Measurements from ENCODE around the gene AEN.

AEN gene

DNA sequence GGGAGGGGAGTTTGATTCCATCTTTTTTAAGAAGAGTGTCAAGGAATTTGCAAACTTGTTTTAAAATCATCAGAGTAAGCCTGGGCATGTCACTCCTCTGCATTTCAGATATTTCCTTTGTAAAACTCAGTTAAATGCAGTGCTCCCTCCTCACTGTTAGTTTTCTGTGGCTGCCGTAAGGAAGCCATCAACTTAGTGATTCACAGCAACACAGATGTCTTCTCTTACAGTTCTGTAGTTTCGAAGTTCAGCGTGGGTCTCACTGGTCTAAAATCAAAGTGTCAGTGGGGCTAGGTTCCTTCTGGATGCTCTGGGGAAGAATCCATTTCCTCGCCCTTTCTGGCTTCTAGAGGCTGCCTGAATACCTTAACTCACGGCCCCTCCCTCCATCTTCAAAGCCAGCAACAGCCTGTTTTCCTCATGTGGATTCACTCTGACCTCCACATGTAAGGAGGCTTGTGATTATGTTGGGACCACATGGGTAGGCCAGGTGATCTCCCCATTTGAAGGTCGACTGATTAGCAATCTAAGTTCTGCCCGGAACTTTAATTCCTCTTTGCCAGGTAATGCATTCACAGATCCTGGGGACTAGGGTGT is 30.1 kb downstream of the AEN start:
- DNase-seq = no peak

DNA sequence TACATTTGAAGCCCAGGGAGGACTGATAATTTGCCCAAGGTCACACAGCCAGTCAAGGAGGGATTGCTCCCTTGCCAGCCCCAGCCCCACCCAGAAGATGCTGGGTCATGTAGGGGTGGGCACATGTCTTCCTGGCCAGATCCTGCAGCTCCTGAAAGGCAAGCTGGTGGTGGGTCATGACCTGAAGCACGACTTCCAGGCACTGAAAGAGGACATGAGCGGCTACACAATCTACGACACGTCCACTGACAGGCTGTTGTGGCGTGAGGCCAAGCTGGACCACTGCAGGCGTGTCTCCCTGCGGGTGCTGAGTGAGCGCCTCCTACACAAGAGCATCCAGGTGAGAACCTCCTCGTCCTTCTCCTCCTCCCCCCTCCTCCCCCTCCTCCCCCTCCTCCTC is 30.8 kb downstream of the AEN start:
- no peak for DNase-seq

- DNase-seq = no peak
Observed at GRCh38 chr15:88652456-88653199, 31.5 kb downstream of the AEN start.

DNA sequence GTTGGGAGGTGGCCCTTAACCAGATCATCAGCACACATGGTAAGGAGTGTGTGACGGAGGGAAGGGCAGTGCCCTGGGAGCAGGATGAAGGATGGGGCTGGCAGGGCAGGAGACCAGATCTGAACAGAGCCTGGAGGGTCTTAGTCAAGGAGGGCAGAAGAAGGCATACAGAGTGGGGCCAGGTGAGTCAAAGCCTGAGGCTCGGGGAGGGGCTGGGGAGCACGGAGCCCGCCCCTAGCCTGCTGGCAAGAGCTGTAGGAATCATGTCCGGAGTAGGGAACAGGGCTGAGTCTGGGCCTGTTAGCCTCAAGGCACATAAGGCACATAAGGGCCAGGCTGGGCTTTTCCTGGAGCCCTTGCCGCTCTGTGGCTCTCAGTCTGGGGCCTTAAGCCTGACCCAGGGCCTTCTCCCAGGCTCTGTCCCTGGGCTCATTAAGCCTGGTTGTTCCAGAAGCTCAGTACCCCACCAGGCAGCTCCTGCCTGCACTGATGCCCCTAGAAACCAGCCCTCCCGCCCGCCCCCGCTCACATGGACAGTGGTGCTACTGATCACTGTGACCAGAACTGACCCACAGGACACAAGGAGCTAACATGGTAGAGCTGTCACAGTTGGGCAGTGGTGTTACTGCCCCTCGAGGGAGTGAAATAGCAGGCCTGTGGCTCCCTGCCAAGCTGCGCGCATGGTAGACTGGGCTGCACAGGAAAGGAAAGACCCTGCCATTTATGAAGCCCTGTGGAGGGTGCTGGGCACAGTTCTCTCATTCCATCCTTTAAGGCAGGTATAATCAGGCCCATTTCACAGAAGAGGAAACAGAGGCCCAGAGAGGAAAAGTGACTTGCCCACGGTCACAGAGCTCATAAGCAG is 32.3 kb downstream of the AEN start:
- DNase-seq = no peak

DNA sequence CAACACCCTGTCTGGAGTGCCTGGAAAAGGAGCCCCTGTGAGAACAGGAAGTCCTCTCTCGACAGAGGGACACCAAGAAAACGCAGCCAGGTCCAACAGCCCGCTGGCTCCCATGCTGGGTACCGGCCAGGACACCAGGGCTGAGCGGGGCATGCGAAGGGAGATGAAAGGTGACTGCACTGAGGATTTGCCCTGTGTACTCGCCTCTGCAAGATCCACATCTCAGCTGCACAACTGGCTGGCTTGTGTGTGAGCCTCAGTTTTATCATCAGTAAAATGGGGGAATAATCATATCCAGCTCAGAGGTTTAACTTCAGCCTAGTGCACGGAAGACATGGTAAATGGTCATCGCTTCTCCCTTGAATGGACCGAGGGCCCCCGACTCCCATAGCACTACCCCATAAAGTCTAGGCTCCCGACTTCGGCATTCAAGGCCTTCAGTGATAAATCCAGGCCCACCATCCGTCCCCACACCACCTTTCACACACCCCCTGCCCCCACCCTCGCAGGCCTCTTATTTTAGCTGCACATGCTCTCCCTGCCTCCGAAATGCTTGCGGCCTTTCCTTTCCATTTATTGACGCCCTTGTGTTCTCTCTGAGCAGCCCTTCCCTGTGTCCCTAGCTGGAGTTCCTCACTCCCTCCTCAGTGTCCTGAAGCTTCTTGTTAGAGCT is 33.4 kb downstream of the AEN start:
- DNase-seq = no peak

DNA sequence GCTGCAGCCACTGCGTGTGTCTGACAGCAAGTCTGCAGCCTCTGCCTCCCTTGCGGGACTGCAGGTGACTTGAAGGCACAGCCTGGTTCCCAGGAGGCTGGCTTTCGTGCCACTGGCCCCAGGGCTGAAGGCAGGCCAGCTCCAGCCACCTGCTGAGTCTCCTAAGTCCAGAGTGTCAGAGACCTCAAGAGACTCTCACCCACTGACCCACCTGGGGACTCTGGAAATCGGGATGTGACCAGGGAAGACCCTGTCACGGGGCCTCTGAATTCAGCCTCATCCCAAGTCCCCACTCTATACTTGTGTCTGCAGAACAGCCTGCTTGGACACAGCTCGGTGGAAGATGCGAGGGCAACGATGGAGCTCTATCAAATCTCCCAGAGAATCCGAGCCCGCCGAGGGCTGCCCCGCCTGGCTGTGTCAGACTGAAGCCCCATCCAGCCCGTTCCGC is 34.0 kb downstream of the AEN start:
- no peak for DNase-seq

GRCh38 chr15:88655800-88656488 is 34.8 kb downstream of the AEN start:
- DNase-seq = no peak

DNA sequence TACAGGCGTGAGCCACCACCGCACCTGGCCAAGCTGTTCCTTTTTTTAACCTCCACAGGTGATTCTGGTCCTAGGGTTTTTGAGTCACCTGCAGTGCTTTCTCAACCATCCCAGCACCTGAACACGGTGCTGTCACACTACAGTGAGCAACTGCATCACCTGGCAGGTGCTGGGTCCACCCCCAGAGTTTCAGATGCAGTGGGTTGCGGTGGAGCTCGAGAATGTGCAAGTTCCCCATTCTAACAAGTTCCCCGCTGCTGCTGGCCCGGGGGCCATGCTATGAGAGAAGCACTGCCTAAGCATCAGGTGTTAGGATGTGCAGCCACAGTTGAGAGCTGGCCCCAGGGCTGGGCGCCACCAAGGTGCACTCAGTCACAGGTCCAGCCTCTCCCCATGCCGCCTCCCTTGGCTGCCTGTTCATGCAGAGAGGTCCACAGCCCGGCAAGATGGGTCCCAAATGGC is 35.7 kb downstream of the AEN start:
- no peak for DNase-seq

DNA sequence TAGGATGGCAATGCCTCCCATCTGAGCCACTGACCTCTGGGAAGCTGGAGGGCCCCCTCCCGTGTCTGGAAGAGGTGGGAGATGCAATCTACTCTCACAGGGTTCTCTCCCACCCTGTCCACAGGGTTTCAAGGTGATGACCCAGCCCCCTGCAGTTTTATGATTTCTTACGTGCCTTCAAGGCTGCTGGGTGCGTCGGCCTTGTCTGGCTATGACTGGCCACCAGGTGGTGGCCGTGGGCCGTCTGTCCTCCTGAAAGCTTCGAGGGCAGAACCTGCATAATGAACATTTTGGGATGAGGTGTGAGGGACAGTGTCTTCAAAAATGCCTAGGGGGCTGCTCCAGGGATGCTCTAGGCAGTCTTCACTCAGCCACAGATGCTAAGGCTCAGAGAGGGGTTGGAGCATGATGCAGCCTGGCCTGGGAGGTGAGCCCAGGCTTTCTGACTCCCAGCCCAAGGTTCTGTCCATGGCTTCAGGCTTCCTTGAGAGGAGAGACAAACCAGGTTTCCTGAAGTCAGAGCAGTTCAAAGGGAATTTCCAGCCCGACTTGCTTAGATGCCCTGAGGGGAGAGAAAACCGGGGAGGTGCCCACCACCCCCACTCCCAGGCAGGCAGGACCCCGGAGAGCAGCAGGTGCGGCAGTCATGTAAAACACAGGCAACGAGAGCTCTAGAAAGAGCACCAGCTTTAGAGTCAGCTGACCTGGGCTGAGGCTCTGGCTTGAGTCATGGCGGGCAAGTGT is 36.4 kb downstream of the AEN start:
- DNase-seq = no peak

DNA sequence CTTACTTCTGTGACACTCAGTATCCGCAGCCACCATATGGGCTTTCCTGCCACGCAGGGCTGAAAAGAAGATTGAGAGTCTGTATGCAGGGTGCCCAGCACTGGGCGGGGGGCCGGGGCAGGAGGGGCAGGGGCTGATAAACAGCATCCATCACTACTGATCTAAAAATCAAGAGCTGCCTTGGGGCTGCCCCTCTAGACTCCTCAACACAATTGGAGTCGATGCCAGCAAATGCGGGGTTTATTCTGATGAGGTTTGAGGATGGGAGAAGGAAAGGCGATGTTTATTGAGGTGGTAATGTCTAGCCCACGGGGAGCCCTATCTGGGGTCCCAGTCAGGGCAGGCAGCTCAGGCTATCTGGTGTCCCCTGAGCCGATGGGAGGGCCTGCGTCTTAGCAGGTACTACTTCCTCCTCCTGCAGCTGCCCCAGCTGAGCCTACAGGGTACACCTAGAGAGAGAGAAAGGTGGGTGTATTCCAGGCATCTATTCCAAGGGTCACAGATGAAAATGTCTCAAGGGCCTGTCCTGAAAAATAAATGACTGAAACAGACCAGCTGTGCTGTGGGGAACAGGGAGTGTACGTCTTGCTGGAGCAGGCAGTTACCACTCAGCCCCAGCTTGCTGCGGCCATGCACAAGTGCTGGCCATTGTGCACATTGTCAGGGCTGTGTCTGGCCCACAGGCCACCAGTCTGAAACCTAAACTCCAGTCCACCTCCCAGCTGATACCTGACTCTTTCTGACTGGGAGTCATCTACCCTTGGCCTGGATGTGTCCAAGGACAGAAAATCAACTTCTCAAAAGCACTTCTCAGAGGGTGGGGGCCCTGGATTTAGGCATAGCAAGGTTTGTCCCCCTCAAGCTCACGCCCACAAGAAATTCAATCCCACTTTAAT is 37.2 kb downstream of the AEN start:
- DNase-seq = no peak

GRCh38 chr15:88658972-88659931 is 38.1 kb downstream of the AEN start:
- DNase-seq = no peak

- DNase-seq = no peak
Observed at GRCh38 chr15:88661041-88661700, 40.0 kb downstream of the AEN start.

GRCh38 chr15:88661761-88662556 is 40.8 kb downstream of the AEN start:
- no peak for DNase-seq

- DNase-seq = no peak
Observed at GRCh38 chr15:88663141-88663621, 42.0 kb downstream of the AEN start.

GRCh38 chr15:88664151-88664778 is 43.1 kb downstream of the AEN start:
- DNase-seq = no peak

GRCh38 chr15:88674661-88675060 is 53.5 kb downstream of the AEN start:
- no peak for DNase-seq

DNA sequence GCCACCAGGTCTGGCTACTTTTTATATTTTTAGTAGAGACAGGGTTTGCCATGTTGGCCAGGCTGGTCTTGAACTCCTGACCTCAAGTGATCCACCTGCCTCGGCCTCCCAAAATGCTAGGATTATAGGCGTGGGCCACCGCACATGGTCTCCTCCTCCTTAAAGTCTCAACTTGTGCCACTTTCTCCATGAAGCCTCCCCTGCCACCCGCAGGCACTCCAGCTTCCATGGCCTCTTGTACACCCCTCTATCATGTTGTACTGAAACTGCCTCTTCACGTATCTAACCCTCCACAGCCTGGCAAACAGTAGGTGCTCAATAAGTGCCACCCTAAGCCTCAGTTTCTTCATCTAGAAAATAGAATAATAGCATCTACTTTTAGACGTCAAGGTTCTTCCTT is 57.6 kb downstream of the AEN start:
- no peak for DNase-seq
